CD14-positive monocyte (primary cell): ENCODE results near the gene TFEB. TPM values are rescaled to one million over a fixed set of nuclear protein-coding genes. Genes with fewer than 3 reads are reported as not detected.

Source experiments
- DNase-seq, 3 donors: peaks; one replicate each; pipeline ENCODE4 v3.0.0-alpha.2; 2011 to 2022
- H2AFZ ChIP-seq: 2 replicates; pipeline ENCODE4 v1.6.0; 2012; ENCODE audit warnings: mild to moderate bottlenecking, low read depth, low read length, inconsistent platforms; ENCODE audit not compliant: insufficient read depth, poor library complexity, severe bottlenecking
- H3K27ac ChIP-seq, 2 donors: 1 replicate in 1 of 2; 2 replicates in 1 of 2; pipeline ENCODE4 v1.5.1; 2012 to 2013; ENCODE audit warnings: low read length in 2 of 2, control low read depth in 1 of 2, inconsistent platforms in 1 of 2, low read depth in 1 of 2, mild to moderate bottlenecking in 1 of 2
- H3K27me3 ChIP-seq, 2 donors: one replicate each; pipeline versions ENCODE4 v1.6.0 to v1.6.1; 2011 to 2013; ENCODE audit warnings: low read length in 2 of 2; ENCODE audit not compliant: control insufficient read depth in 2 of 2, insufficient read depth in 2 of 2
- H3K36me3 ChIP-seq, 2 donors: replicated peaks in 1 of 2; 1 replicate in 1 of 2; 2 replicates in 1 of 2; pipeline versions ENCODE4 v1.5.1 to v1.6.1; 2012 to 2013; ENCODE audit warnings: low read length in 2 of 2, control low read depth in 1 of 2, inconsistent platforms in 1 of 2, mild to moderate bottlenecking in 1 of 2; ENCODE audit not compliant: insufficient read depth in 2 of 2, control insufficient read depth in 1 of 2
- H3K4me1 ChIP-seq, 2 donors: 1 replicate in 1 of 2; 2 replicates in 1 of 2; pipeline versions ENCODE4 v1.5.1 to v1.6.1; 2012 to 2013; ENCODE audit warnings: low read length in 2 of 2, control low read depth in 1 of 2, inconsistent platforms in 1 of 2, mild to moderate bottlenecking in 1 of 2, moderate library complexity in 1 of 2; ENCODE audit not compliant: insufficient read depth in 2 of 2, control insufficient read depth in 1 of 2
- H3K4me2 ChIP-seq: replicated peaks from 2 replicates; pipeline ENCODE3; 2012; ENCODE audit warnings: low read length, moderate library complexity, mild to moderate bottlenecking; ENCODE audit not compliant: poor library complexity, severe bottlenecking; ENCODE audit errors: extremely low read depth
- H3K4me3 ChIP-seq, 3 experiments: fragments of 200-600 bp in 1 of 3; sonication (generic) in 1 of 3; replicated peaks in 1 of 3; 1 replicate in 2 of 3; 2 replicates in 1 of 3; pipeline ENCODE4 v1.5.1; 2011 to 2013; ENCODE audit warnings: low read length in 3 of 3, mild to moderate bottlenecking in 3 of 3, control low read depth in 2 of 3, low read depth in 2 of 3, inconsistent platforms in 1 of 3, moderate library complexity in 1 of 3
- H3K79me2 ChIP-seq: 2 replicates; pipeline ENCODE4 v1.6.0; 2012; ENCODE audit warnings: mild to moderate bottlenecking, control low read depth, inconsistent platforms, low read length, moderate library complexity; ENCODE audit not compliant: insufficient read depth
- H3K9ac ChIP-seq: 2 replicates; pipeline ENCODE4 v1.6.0; 2017; ENCODE audit warnings: low read length, mild to moderate bottlenecking; ENCODE audit not compliant: insufficient read depth, poor library complexity, severe bottlenecking
- H3K9me3 ChIP-seq, 2 donors: replicated peaks in 1 of 2; 1 replicate in 1 of 2; 2 replicates in 1 of 2; pipeline versions ENCODE4 v1.5.1 to v1.6.1; 2012 to 2013; ENCODE audit warnings: low read length in 2 of 2, control low read depth in 1 of 2; ENCODE audit not compliant: control insufficient read depth in 1 of 2, insufficient read depth in 1 of 2
- H4K20me1 ChIP-seq: 2 replicates; pipeline ENCODE4 v1.6.0; 2012; ENCODE audit warnings: mild to moderate bottlenecking, low read length, control low read depth, moderate library complexity; ENCODE audit not compliant: insufficient read depth
- H3K27ac Mint-ChIP-seq, 7 donors: one replicate each; pipeline ENCODE4 v1.8.0; 2020; ENCODE audit warnings: mild to moderate bottlenecking in 7 of 7, mixed read lengths in 7 of 7, moderate library complexity in 6 of 7, inconsistent platforms in 2 of 7
- H3K27me3 Mint-ChIP-seq, 3 donors: one replicate each; pipeline ENCODE4 v1.8.0; 2021 to 2022; ENCODE audit warnings: low read depth in 3 of 3, mild to moderate bottlenecking in 3 of 3, mixed read lengths in 3 of 3, moderate library complexity in 3 of 3, inconsistent platforms in 1 of 3
- H3K36me3 Mint-ChIP-seq, 2 donors: one replicate each; pipeline ENCODE4 v1.8.0; 2020; ENCODE audit warnings: mixed read lengths in 2 of 2, inconsistent platforms in 1 of 2, mild to moderate bottlenecking in 1 of 2
- H3K4me1 Mint-ChIP-seq: one replicate; pipeline ENCODE4 v1.8.0; 2020; ENCODE audit warnings: mild to moderate bottlenecking, mixed read lengths
- H3K4me3 Mint-ChIP-seq, 2 donors: one replicate each; pipeline ENCODE4 v1.8.0; 2020; ENCODE audit warnings: mild to moderate bottlenecking in 2 of 2, mixed read lengths in 2 of 2, moderate library complexity in 1 of 2
- H3K9me3 Mint-ChIP-seq, 7 donors: one replicate each; pipeline ENCODE4 v1.8.0; 2020 to 2022; ENCODE audit warnings: mixed read lengths in 7 of 7, mild to moderate bottlenecking in 6 of 7, moderate library complexity in 6 of 7, inconsistent platforms in 2 of 7
- CTCF ChIP-seq: fragments of 200-600 bp; IDR thresholded peaks from one replicate; pipeline ENCODE4 v1.8.0; 2022; ENCODE audit warnings: antibody characterized with exemption, mild to moderate bottlenecking
- WGBS: methylation state at CpG from one replicate; pipeline ENCODE4 v1.1.5; 2013; ENCODE audit warnings: missing lambda C conversion rate; ENCODE audit not compliant: insufficient coverage; 5-methylcytosine and 5-hydroxymethylcytosine counted together
- intact Hi-C, 2 donors: fragments of 100-400 bp; cut with micrococcal nuclease; formaldehyde crosslinking; loops; one replicate each; pipeline versions ENCODE4 v1.15.0 to v1.15.1; 2023
- polyA plus RNA-seq, 3 donors: library from polyadenylated mRNA; depleted of rRNA in 1 of 3; unstranded in 2 of 3; stranded (reverse) in 1 of 3; fragments of 300-500 nt in 2 of 3; fragments of >200 nt in 1 of 3; fragmentation: Illumina TruSeq in 2 of 3; gene quantifications; 1 replicate in 2 of 3; 2 replicates in 1 of 3; pipeline ENCODE4 v1.2.3, GENCODE V29; 2012 to 2021

TFEB gene
- polyA plus RNA-seq, 3 donors, result 42.6 to 60.0 (median 55.0) TPM

GRCh38 chr6:41780551-41781365 is 45.4 kb upstream of the TFEB start, which contains the start of gene PRICKLE4:
Gene PRICKLE4, plus strand, starts transcription at chr6:41780782. Its CDS starts 2,692 bp downstream, at chr6:41783474.
- Histone ChIP-seq H3K4me2 (peak within 1 kb of the TSS; percentile 93), H3K36me3 (no peaks in the 10 kb centered on the region), H3K4me3 (peak within 1 kb of the TSS; percentile 61 to 84 (median 80)), H3K4me1 (peaks cover 64 to 82% of the 10 kb centered on the region in 2 donors), H3K27me3 (peaks cover 0 to 3% of the 10 kb centered on the region in 2 donors), H4K20me1 (peaks cover 7% of the 10 kb centered on the region), H3K9ac (peak within 1 kb of the TSS; percentile 46), H2AFZ (peak within 1 kb of the TSS; percentile 94), H3K9me3 (no peaks in the 10 kb centered on the region), H3K79me2 (peaks cover 7% of the 10 kb centered on the region), H3K27ac (no peak within 1 kb of the TSS)
- Mint-ChIP-seq H3K27me3 (peaks cover 3 to 13% (median 6%) of the 10 kb centered on the region in 3 donors), H3K4me3 (peak within 1 kb of the TSS; percentile 88 to 89), H3K36me3 (peaks cover 3 to 8% of the 10 kb centered on the region in 2 donors), H3K27ac (peak within 1 kb of the TSS in 4 of 7 donors; percentile 40 to 77 (median 65)), H3K4me1 (peaks cover 67% of the 10 kb centered on the region), H3K9me3 (no peaks in the 10 kb centered on the region)
- intact Hi-C loops, result loop anchor here (5.0 to 10.0 kb wide), 4 partner anchors 43 to 434 kb away; partner anchors contain the start of genes MRPS10 (in 1 of the 2), TFEB (in 1 of the 2) and USP49 (in 1 of the 2)
- DNase-seq, result peak in 1 of 3 donors; percentile 10
- 0% methylated on average over 21 of the region's 36 CpGs for WGBS
- no peak for TF ChIP-seq CTCF

DNA sequence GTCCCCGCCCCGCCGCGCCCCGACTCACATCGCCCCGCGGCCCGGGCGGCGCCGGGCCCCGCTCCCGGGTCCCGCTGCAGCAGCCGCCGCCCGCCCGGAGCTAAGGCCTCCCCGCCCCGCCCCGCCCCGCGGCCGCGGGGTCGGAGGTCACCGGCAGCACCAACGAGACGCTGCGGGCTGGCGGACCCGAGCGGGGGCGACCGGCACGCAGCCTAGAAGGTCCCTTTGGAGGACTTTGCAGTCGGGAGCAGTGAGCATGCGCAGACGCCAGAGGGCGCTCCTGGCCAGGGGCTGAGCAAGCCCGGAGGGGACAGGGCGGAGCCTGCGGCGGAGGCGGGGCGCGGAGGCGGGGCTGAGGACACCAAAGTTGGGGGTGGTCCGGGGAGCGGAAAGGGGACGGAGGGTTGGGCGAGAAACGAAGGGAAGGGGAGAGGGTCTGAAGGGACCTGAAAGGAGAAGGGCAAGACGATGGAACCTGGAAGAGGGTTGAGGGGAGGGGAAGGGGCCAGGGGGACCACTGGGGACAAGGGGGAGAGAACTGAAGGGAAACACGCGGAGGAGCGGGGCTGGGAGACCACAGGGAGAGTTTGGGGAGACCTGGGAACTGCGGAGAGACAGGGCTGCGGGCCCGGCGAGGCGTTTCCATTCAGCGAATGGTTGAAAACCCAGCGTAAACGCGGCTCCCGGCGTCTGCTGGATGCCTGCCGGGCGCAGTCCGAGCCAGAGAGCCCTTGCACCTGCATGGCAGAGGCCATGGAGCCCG is 44.6 kb upstream of the TFEB start, which contains the start of gene FRS3:
TSS of gene FRS3 (minus strand) at position 113 of the 763 bp plus-strand sequence. CDS start 2,913 bp downstream, outside the sequence.
- H3K4me1 Mint-ChIP-seq, result peaks cover 59% of the 10 kb centered on the region
- H3K4me1 ChIP-seq, result peaks cover 56 to 74% of the 10 kb centered on the region in 2 donors
- H3K79me2 ChIP-seq, result peaks cover 7% of the 10 kb centered on the region
- peak within 1 kb of the TSS; percentile 93 for H3K4me2 ChIP-seq
- peaks cover 3 to 13% (median 6%) of the 10 kb centered on the region in 3 donors for H3K27me3 Mint-ChIP-seq
- no peaks in the 10 kb centered on the region for H4K20me1 ChIP-seq
- peak within 1 kb of the TSS; percentile 94 for H2AFZ ChIP-seq
- no peaks in the 10 kb centered on the region for H3K9me3 Mint-ChIP-seq
- peak within 1 kb of the TSS; percentile 89 to 92 for H3K4me3 Mint-ChIP-seq
- intact Hi-C loops, result loop anchor here (5.0 to 10.0 kb wide), 7 partner anchors 43 to 435 kb away; partner anchors contain the start of genes MRPS10 (in 1 of the 2), TFEB (in 1 of the 2) and USP49 (in 1 of the 2)
- peaks cover 4 to 8% of the 10 kb centered on the region in 2 donors for H3K36me3 ChIP-seq
- under 1% methylated on average over 71 of the region's 73 CpGs for WGBS
- H3K27ac Mint-ChIP-seq, result peak within 1 kb of the TSS in 6 of 7 donors; percentile 56 to 91 (median 83)
- TF ChIP-seq CTCF, result peak; percentile 78
- peak within 1 kb of the TSS; percentile 61 to 84 (median 80) for H3K4me3 ChIP-seq
- H3K27me3 ChIP-seq, result peaks cover 0 to 3% of the 10 kb centered on the region in 2 donors
- peak within 1 kb of the TSS in 1 of 2 donors; percentile 57 for H3K27ac ChIP-seq
- H3K36me3 Mint-ChIP-seq, result peaks cover 10 to 16% of the 10 kb centered on the region in 2 donors
- DNase-seq, result peak; percentile 94 to 96 (median 95)
- no peaks in the 10 kb centered on the region for H3K9me3 ChIP-seq
- peak within 1 kb of the TSS; percentile 46 for H3K9ac ChIP-seq
